KOPT-K1 (cell line): ENCODE measurements around the gene FOSL1.
"Not testable (repeated sequence)": the region's sequence is repeated elsewhere in the genome, so short reads cannot be mapped to it uniquely, and the experiment has no call there.

ENCODE experiments used
- H3K27ac ChIP-seq: fragments of 200-600 bp; sonication (generic); 2 replicates; pipeline ENCODE4 v1.5.1; 2016; ENCODE audit warnings: antibody characterized with exemption, mild to moderate bottlenecking, low read depth, low read length; ENCODE audit not compliant: poor library complexity, severe bottlenecking
- H3K36me3 ChIP-seq: fragments of 200-600 bp; sonication (generic); 2 replicates; pipeline ENCODE4 v1.5.1; 2017; ENCODE audit warnings: antibody characterized with exemption, mild to moderate bottlenecking, low read length, moderate library complexity; ENCODE audit not compliant: insufficient read depth
- H3K9me3 ChIP-seq: fragments of 200-600 bp; sonication (generic); 2 replicates; pipeline ENCODE4 v1.5.1; 2017; ENCODE audit warnings: antibody characterized with exemption, low read length, mild to moderate bottlenecking; ENCODE audit not compliant: insufficient read depth, poor library complexity, severe bottlenecking

FOSL1 gene

GRCh38 chr11:65851083-65851579 is 49.1 kb downstream of the FOSL1 start:
- no peak overlapping the region for H3K27ac ChIP-seq
- H3K9me3 ChIP-seq = peaks cover 4% of the 10 kb centered on the region
- peaks cover 56% of the 10 kb centered on the region for H3K36me3 ChIP-seq

GRCh38 chr11:65850217-65851082 is 49.7 kb downstream of the FOSL1 start:
- Histone ChIP-seq H3K9me3 (peaks cover 4% of the 10 kb centered on the region), H3K36me3 (peaks cover 49% of the 10 kb centered on the region), H3K27ac (no peak overlapping the region)

- Histone ChIP-seq H3K27ac (no peak overlapping the region), H3K36me3 (peaks cover 43% of the 10 kb centered on the region), H3K9me3 (peaks cover 4% of the 10 kb centered on the region)
These were observed 50.4 kb downstream of the FOSL1 start for GRCh38 chr11:65849771-65850216.

- Histone ChIP-seq H3K36me3 (peaks cover 38% of the 10 kb centered on the region), H3K9me3 (peaks cover 4% of the 10 kb centered on the region), H3K27ac (no peak overlapping the region)
These were observed 50.8 kb downstream of the FOSL1 start for GRCh38 chr11:65849366-65849765.

- not testable (repeated sequence) for H3K27ac ChIP-seq, H3K9me3 ChIP-seq
- H3K36me3 ChIP-seq = peaks cover 32% of the 10 kb centered on the region
These were observed 51.5 kb downstream of the FOSL1 start for GRCh38 chr11:65848693-65849092.

GRCh38 chr11:65847746-65848145 is 52.4 kb downstream of the FOSL1 start:
- H3K36me3 ChIP-seq = peaks cover 22% of the 10 kb centered on the region
- no peak overlapping the region for H3K27ac ChIP-seq
- peaks cover 4% of the 10 kb centered on the region for H3K9me3 ChIP-seq

- Histone ChIP-seq H3K27ac (no peak overlapping the region), H3K36me3 (no peaks in the 10 kb centered on the region)
These were observed 55.8 kb downstream of the FOSL1 start for GRCh38 chr11:65844231-65844872.

GRCh38 chr11:65843811-65844210 is 56.4 kb downstream of the FOSL1 start:
- Histone ChIP-seq H3K36me3 (no peaks in the 10 kb centered on the region), H3K27ac (no peak overlapping the region), H3K9me3 (no peaks in the 10 kb centered on the region)

More at GRCh38 chr11:65844231-65844872, 55.8 kb downstream of the FOSL1 start:
- no peaks in the 10 kb centered on the region for H3K9me3 ChIP-seq

GRCh38 chr11:65842144-65842543 is 58.0 kb downstream of the FOSL1 start:
- Histone ChIP-seq H3K9me3 (no peaks in the 10 kb centered on the region), H3K27ac (no peak overlapping the region), H3K36me3 (no peaks in the 10 kb centered on the region)
